Embryonic facial prominence (tissue), 1 donor: ENCODE measurements around the gene RAP1B.

Experiments
- DNase-seq: peaks from one replicate; pipeline ENCODE4 v3.0.0-alpha.2; 2016; ENCODE audit errors: extremely low spot score

The RAP1B gene

GRCh38 chr12:68611806-68612160, 1.1 kb downstream of the RAP1B start:
- DNase-seq, result no peak

GRCh38 chr12:68612202-68612601, 1.5 kb downstream of the RAP1B start:
- DNase-seq, result no peak

GRCh38 chr12:68612697-68613096, 2.0 kb downstream of the RAP1B start:
- DNase-seq, result no peak

- no peak for DNase-seq
Measured at GRCh38 chr12:68613209-68613904, 2.7 kb downstream of the RAP1B start.

- DNase-seq, result no peak
Measured at GRCh38 chr12:68614105-68614679, 3.5 kb downstream of the RAP1B start.

GRCh38 chr12:68614769-68615168, 4.1 kb downstream of the RAP1B start:
- DNase-seq, result no peak

- no peak for DNase-seq
Measured at GRCh38 chr12:68617160-68617926, 6.6 kb downstream of the RAP1B start.

- DNase-seq, result no peak
Measured at GRCh38 chr12:68619541-68619940, 8.8 kb downstream of the RAP1B start.

- DNase-seq, result no peak
Measured at GRCh38 chr12:68620519-68621471, 10.1 kb downstream of the RAP1B start.

GRCh38 chr12:68621472-68622081, 10.9 kb downstream of the RAP1B start:
- no peak for DNase-seq

GRCh38 chr12:68622250-68622649, 11.6 kb downstream of the RAP1B start:
- DNase-seq, result no peak

- DNase-seq, result no peak
Measured at GRCh38 chr12:68623059-68623458, 12.4 kb downstream of the RAP1B start.

GRCh38 chr12:68623984-68624383, 13.3 kb downstream of the RAP1B start:
- DNase-seq, result no peak

- no peak for DNase-seq
Measured at GRCh38 chr12:68624933-68625332, 14.2 kb downstream of the RAP1B start.

GRCh38 chr12:68627673-68628319, 17.1 kb downstream of the RAP1B start:
- no peak for DNase-seq

GRCh38 chr12:68628698-68629097, 18.0 kb downstream of the RAP1B start:
- no peak for DNase-seq

- DNase-seq, result no peak
Measured at GRCh38 chr12:68630050-68630449, 19.4 kb downstream of the RAP1B start.

- no peak for DNase-seq
Measured at GRCh38 chr12:68630598-68630997, 19.9 kb downstream of the RAP1B start.

GRCh38 chr12:68631227-68631626, 20.5 kb downstream of the RAP1B start:
- DNase-seq, result no peak

GRCh38 chr12:68632486-68632885, 21.8 kb downstream of the RAP1B start:
- DNase-seq, result no peak
